G401.6 (cell line): ENCODE measurements around the gene ZNF14.
"Not testable (repeated sequence)": the region's sequence is repeated elsewhere in the genome, so short reads cannot be mapped to it uniquely, and the experiment has no call there.

ENCODE experiments used
- FAIRE-seq: peaks from 2 replicates; lab custom pipeline; 2012; peaks lifted over from hg19 to GRCh38; lab: Jason Lieb, UNC

Gene ZNF14

DNA sequence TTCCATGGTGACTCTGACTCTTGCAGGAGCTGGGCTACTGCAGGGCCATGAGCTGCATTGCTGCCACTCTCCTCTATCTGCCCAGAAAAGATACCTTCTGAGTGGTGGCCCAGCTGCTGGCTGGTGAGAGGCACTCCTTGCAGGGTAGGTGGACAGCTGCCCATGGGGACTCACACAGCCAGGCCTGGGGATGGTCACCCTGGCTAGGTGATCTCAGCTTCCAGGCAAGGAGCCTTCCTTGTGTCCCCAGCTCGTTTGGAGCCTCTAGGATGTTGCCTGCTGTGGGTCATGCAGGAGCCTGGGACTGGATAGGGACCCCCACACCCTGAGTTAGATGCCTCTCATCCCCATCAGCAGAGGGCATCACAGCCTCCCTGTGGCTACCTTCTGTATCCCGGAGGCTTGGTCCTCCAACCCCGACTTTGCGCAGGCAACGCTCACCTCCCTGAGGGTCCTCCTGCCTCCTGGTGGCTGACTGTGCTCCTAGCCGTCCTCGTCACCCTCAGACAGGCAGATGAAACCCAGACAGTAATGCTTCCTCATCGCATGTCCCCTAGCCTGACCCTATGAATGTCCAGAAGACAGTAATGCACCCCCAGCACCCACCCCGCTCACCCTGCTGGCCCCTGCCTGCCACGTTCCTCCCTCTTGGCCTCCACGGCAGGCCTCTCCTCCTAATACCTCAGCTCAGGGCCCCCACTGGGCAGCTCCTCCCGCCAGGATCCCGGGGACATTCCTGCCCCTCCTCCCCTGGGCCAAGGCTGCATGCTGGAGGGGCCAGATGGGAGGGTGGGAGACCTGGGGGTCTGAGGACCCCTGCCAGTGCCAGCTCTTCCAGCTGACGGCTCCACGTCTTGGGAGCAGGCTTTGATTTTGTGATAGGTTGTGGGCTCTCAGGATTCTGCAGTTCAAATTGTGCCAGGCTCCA is 13.6 kb upstream of the ZNF14 start:
- FAIRE-seq, result no peak

DNA sequence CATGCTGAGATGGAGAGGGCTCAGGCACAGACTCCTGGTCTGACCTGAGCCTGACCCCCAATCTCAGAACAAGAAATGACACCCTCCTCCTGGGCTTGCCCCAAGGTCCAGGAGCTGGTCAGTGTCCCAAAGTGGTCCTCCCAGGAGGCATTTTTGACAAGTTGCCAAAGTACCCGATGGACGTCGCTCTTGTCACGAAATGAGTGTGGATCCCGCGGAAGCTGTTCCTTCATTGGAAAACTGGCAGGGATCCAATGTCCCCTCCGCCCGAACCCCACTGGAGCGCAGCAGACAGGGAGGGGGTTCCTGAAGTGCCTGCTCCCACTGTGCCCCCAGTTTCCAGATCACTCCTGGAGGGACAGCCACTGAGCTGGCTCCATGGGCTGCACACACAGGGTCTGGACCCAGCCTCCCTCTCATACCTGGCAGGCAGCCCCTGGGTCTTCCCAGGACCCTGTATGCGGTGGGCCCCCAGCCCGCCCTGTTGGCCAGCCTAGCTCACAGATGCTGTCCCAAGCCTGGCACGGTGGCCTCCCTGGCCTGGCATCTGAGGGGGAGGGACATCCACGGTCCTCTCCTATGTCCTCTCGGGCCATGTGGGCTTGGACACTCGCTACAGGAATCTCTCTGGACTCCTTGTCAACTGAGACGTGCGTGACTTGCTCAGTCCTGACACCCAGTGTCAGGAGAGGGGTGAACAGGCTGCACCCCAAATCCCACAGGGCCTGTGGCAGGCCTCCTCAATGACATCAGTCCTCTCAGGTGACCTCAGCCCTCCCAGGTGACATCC is 12.8 kb upstream of the ZNF14 start:
- no peak for FAIRE-seq

DNA sequence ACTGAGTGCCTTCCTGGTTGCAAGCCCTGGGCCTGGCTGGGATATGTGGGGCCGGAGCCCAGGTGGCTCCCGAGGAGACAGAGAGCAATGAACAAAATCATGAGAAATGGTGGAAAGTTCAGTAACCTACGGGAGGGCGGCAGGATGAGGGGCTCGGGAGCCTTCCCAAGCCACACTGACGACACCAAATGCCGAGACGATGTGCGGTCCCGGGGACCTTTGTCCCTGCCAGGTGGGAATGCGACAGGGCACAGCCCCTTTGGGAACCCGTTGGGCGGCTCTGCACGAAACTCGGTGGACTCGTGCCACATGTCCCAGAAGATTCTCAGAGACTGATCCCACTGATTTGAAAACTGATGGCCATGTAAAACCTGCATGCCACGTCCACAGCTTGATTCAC is 11.7 kb upstream of the ZNF14 start:
- FAIRE-seq, result no peak

DNA sequence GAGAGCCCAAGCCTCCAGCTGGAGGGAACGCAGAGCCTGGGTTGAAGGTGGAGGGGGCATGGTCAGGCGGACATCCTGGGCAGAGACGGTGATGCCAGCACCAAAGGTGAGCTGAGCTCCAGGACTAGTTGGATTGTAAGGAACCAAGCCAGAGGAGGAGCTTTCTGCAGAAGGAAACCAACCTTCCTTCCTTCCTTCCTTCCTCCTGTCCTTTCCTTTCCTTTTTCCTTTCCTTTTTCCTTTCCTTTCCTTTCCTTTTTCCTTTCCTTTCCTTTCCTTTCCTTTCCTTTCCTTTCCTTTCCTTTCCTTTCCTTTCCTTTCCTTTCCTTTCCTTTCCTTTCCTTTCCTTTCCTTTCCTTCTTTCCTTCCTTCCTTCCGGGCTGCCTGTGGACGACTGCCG is 11.0 kb upstream of the ZNF14 start:
- FAIRE-seq, result not testable (repeated sequence)

DNA sequence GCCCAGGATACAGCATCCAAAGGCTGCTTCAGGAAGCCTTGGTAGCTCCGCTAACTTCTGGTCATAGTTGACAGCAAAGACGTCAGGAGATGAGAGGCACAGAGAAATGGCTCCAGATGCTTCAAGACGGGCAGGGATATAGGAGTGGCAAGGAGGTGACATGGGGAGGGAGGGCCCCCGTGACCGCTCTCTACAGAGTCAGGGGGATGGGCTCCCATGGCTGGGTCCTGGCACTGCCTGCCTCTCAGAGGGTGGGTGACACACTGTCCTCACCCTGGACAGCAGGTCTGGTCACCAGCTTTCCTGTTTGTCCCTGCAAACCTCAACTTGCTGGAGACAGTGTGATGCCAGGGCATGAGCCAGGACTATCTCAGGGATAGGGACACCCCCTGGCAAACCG is 10.3 kb upstream of the ZNF14 start:
- FAIRE-seq, result no peak

DNA sequence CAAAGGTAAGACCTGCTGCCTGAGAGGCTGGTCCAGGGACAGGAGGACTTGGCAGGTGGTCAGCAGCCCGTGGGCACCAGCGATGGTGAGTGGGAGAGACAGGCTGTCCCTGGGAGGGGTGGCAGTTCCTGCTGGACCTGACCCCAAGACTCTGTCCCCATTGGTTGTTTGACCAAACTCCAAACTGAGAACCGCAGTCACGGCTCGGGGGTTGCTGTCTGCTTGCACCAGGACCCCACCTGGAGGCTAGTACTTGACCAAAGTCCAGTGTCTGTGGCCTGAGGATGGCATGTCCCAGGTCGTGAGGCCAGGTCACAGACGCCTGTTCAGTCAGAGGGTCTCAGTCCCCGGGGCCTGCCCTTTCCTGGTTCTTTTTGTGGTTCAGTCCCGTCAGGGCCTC is 9.9 kb upstream of the ZNF14 start:
- FAIRE-seq, result no peak

DNA sequence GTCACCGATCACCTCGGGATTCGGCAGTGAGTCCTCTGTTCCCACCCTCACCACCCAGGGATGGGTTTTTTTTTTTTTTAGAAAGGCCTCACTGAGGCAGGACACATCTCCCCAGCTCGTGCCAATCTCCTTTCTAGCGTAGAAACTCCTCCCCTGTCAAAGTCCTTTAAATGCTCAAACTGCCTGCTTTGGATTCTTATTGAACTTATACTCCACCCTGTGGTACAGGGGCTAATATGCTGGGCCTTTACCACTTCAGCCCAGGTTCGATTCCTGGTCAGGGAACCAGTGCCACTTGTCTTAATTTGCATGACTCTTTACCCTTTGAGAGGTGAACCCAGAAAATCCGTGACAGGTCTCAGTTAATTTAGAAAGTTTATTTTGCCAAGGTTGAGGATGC is 8.3 kb upstream of the ZNF14 start:
- FAIRE-seq, result no peak

DNA sequence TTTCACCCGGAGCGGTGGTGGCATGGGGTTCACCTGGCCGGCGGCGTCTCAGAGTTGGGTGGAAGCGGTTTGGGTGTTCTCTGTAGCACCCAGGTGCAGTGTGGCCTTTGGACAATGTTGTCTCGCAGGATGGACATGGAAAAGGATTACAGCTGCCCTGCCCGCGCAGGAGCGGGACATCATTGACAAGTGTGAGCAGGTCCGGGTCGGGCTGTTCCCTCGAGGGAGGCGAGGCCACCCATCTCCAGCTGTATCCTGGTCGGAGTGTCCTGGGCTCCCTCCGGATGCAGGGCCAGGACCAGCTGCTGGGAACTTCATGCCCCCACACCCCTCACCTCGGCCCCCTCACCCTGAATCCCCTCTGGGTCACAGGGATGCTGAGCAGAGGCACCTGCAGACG is 7.8 kb upstream of the ZNF14 start:
- FAIRE-seq, result no peak

DNA sequence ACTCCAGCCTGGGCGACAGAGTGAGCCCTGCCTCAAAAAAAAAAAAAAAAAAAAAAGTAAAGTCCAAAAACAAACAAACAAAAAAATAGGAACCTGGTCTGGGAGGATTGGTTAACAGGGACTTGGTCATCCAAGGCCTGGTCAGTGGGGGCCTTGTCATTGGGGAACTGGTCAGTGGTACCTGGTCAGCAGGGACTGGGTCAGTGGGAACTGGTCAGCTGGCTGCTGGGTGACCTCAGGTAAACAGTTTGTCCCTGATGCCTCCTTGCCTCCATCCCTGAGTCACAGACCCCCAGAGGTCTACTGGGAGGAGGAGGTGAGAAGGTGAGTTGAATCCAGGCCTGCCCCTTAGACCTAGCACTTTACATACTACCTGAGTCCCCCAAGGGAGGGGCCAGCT is 5.7 kb upstream of the ZNF14 start:
- no peak for FAIRE-seq

DNA sequence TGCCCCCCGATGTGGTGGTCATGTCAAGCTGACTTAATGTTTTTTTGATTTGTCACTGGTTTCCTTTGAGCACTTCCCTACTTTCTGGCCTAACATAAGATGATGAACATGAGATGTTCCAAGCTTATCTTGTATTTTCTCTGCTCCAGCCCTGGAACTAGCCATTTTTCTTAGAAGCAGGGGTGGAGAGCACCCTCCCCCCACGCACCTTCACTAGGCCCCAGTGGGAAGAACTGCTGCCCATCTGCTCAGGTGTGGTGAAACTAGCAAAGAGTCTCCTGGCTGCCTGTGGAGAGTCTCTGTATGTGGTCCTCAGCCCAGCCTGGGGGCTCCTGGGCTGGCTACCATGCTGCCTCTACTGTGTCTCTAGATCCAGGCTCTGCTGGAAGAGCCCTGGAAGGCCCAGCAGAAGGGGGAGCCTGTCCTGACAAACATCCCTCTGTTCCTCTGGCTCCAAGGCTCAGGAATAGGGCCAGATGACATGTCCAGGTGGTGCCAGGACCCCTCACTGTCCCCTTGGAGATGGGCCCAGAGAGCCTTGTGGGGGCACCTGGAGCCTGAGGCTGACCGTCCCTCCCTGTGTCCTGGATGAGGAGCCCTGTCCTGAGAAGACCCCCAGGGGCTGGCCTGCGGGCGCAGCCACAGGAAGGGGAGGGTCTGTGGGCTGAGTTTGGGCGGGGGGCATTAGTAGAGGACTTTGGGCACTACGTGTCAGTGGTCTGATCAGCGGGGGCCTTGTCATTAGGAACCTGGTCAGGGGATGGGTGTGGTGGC is 4.8 kb upstream of the ZNF14 start:
- no peak for FAIRE-seq

DNA sequence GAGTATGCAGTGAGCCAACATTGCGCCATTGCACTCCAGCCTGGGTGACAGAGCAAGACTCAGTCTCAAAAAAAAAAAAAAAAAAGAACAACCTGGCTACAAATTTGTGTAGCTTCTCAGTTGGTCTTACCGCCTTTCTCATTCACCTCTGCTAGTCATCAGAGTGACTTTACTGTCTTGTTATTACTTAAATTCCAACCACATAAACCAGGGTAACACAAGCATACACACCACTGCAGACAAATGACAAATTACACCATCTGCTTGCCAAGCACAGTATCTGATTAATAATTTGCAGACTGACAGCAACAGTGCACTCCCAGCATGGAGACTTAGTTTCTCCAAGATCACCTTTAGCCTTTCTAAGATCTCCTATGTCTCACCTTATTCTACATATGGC is 11.0 kb downstream of the ZNF14 start:
- FAIRE-seq, result no peak

DNA sequence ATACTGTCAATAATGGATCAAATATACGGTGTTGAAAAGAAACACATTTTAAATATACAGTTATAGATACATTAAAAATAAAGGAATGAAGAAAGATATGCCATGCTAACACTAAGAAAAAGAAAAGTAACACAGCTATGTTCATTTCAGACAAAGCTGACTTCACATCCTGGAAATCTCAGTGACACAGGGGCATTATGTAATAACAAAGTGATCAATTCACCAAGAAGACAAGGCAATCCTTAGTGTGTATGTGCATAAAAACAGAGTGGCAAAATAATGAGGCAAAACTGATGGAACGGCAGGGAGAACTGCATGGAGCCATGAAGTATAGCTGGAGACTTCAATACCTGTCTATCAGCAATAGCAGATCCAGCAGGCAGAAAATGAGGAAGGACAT is 13.1 kb downstream of the ZNF14 start:
- no peak for FAIRE-seq

DNA sequence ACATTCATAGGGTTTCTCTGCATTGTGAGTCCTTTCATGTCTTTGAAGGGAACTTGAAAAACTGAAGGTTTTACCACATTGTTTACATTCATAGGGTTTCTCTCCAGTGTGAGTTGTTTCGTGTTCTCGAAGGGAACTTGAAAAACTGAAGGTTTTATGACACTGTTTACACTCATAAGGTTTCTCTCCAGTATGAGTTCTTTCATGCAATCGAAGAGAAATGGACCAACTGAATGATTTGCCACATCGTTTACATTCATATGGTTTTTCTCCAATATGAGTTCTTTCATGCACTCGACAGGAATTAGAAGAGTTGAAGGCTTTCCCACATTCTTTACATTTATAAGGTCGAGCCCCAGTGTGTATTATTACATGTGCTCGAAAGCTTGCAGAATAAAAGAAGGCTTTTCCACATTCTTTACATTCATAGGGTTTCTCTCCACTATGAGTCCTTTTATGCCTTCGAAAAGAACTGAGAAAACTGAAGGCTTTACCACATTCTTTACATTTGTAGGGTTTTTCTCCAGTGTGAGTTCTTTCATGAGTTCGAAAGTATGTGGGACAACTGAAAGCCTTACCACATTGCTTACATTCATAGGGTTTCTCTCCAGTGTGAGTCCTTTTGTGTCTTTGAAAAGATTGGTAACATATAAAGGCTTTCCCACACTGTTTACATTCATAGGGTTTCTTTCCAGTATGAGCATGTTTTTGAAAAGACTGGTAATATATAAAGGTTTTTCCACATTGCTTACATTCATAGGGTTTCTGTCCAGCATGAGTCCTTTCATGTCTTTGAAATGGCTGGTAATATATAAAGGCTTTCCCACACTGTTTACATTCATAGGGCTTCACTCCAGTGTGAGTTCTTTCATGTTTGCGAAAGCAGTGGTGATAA is 20.7 kb downstream of the ZNF14 start:
- FAIRE-seq, result no peak

DNA sequence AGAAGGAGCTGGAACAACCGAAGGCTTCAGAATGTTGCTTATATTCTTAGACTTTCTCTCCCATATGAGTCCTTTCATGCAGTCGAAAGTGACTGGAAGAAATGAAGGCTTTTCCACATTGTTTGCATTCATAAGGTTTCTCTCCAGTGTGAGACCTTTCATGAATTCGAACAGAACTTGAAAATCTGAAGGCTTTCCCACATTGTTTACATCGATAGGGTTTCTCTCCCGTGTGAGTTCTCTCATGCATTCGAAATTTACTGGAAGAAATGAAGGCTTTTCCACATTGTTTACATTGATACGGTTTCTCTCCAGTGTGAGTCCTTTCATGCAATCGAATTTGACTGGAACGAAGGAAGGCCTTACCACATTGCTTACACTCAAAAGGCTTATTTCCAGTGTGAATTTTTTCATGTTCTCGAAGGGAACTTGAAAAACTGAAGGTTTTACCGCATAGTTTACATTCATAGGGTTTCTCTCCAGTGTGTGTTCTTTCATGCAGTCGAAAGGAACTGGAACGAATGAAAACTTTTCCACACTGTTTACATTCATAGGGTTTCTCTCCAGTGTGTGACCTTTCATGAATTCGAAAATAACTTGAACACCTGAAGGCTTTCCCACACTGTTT is 21.5 kb downstream of the ZNF14 start:
- no peak for FAIRE-seq

DNA sequence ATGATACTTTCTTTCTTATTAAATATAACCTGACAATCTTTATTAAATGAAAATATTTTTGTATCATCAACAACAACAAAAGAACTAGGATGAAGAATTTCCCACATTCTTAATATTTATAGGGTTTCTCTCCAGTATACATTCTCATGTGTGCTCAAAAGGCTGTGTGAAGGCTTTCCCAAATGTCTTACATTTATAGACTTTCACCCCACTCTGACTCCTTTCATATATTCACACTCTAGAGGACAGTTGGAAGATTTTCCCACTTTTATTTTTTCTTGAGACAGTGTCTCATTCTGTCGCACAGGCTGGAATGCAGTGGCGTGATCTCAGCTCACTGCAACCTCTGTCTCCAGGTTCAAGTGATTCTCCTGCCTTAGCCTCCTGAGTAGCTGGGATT is 22.4 kb downstream of the ZNF14 start:
- no peak for FAIRE-seq

DNA sequence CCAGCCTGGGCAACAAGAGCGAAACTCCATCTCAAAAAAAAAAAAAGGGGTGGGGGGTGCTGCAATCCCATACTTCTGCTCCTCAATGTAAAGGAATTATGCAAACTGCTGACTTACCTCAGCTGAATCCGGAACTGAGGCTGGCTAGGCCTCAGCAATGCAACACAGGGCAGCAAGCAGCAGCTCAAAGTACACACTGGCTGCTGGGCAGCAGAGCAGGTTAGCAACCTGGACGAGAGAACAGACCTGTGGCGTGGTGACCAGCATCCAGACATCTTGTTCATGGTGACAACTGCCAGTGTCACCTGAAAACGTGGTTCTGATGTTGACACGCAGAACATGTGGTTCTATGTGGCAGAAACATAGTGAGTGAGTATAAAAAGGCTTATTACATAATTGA is 28.1 kb downstream of the ZNF14 start:
- FAIRE-seq, result no peak

DNA sequence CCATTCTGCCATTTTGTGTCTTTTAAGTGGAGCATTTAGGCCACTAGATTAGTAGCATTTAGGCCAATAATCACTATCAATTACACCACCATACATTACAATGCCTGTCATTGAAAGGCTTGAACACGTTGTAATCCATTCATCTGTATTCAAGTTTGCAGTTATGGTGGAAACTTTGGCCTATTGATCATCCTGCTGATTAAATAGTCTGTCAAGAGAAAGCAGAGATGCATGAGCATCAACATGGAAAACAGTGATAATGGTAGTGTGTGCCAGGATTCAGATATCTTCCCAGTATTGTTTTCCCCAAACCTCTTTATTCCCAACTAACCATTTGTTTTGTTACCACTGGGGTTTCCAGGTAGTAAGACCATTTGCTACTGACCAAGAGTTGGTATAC is 32.4 kb downstream of the ZNF14 start:
- FAIRE-seq, result not testable (repeated sequence)

DNA sequence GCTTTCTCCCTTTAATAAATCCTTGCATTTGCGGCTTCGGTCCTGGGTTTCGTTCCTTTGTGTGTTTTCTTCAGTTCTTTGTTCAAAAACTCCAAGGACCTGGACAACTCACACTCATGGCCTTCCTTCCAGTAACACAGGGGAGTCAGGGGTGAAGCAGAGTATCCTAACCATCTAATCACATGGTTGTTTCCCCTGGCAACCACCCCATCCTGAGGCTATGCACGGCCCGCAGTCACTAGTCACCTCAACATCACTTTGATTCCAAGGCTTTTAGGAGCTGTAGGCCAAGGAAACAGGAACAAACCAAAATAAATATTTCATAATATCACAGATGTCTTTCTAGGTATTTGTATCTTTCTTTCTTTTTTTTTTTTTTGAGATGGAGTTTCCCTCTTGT is 35.3 kb downstream of the ZNF14 start:
- FAIRE-seq, result no peak

DNA sequence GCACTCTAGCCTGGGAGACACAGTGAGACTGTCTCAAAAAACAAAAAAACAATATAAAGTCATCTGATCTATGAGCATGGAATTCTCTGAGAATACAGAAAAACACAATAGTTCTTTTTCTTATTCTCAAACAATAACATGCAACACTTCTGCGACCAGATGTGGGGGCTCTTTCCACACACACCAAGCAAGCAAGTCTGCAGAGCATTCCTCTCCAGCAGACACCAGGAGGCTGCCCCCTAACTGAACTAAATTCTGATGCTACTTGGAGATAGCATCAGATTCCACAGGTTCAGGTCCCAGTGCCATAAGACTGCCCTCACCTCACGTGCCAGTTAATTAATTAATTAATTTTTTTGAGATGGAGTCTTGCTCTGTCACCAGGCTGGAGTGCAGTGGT is 36.5 kb downstream of the ZNF14 start:
- FAIRE-seq, result no peak

DNA sequence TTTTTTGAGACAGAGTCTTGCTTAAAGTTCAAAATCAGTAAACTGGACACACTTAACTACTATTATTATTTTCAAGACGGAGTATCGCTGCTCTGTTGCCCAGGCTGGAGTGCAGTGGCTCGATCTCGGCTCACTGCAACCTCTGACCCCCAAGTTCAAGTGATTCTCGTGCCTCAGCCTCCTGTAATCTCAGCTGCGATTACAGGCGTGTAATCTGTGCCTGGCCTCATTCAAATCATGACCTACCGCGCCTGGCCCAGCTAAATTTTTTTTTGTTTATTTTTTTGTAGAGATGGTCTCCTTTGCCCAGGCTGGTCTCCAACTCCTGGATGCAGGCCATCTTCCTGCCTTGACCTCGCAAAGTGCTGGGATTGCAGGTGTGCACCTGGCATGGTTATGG is 41.2 kb downstream of the ZNF14 start:
- FAIRE-seq, result no peak

DNA sequence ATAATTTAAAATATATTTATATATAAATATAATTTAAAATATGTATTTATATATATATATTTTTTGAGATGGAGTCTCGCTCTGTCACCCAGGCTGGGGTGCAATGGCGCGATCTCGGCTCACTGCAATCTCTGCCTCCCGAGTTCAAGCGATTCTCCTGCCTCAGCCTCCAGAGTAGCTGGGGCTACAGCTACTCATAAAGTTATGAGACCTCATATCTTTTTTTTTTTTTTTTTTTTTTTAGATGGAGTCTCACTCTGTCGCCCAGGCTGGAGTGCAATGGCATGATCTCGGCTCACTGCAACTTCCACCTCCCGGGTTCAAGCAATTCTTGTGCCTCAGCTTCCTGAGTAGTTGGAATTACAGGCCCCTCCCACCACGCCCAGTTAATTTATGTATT is 43.9 kb downstream of the ZNF14 start:
- FAIRE-seq, result not testable (repeated sequence)
